ENCODE results near the gene ARPC5L. TPM values are rescaled to one million over a fixed set of nuclear protein-coding genes. Genes with fewer than 3 reads are reported as not detected.

The ARPC5L gene
- polyA plus RNA-seq, 1 experiment, result 62.0 TPM

DNA sequence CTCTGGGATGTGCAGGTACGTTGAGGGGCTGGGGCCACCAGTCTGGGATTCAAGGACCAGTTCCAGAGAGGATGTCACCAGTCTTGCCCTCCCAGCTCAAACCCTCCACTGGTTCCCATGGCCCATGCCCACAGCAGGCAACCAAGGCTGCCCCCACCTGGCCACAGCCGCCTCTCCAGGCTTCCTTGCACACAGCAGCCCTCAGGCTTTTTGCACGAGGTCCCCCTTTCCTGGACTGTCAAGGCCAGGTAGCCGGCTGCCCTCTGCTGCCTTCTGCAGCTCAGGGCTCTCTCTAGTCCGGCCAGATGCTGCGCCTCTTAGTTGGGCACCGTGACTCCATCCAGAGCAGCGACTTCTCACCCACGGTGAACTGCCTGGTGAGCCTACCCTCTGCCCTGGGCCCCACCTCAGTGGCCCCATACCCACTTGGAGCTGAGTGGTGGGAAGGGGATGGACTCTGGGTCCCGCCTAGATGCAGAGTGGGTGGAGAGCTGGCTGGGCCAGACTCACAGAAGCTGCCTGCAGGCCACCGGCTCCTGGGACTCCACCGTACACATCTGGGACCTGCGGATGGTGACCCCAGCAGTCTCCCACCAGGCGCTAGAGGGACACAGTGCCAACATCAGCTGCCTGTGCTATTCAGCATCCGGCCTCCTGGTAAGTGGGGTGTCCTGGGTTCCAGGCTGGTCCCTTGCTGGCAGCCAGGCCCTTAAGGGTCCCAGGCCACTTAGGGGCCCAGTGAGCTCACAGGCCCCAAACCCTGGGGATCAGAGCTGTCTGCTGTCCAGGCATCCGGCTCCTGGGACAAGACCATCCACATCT lies 5.8 kb upstream of the ARPC5L start:
- TF ChIP-seq, protein P1, sequence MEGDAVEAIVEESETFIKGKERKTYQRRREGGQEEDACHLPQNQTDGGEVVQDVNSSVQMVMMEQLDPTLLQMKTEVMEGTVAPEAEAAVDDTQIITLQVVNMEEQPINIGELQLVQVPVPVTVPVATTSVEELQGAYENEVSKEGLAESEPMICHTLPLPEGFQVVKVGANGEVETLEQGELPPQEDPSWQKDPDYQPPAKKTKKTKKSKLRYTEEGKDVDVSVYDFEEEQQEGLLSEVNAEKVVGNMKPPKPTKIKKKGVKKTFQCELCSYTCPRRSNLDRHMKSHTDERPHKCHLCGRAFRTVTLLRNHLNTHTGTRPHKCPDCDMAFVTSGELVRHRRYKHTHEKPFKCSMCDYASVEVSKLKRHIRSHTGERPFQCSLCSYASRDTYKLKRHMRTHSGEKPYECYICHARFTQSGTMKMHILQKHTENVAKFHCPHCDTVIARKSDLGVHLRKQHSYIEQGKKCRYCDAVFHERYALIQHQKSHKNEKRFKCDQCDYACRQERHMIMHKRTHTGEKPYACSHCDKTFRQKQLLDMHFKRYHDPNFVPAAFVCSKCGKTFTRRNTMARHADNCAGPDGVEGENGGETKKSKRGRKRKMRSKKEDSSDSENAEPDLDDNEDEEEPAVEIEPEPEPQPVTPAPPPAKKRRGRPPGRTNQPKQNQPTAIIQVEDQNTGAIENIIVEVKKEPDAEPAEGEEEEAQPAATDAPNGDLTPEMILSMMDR (IDR thresholded peaks at IDR 0.05; ENCODE audit: low read depth, low read length), result peak; percentile 52
- Histone ChIP-seq H3K27me3 (ENCODE audit: control insufficient read depth, insufficient read depth, low read length) (peaks cover 3% of the 10 kb centered on the region), H3K27ac (ENCODE audit: low read depth, low read length) (peak overlapping the region; percentile 2), H3K4me3 (ENCODE audit: low read depth, low read length) (no peak overlapping the region), H3K9me3 (ENCODE audit: control insufficient read depth, insufficient read depth, low read length) (no peaks in the 10 kb centered on the region; the same call in 1 of the 2 replicates)
- POLR2A ChIA-PET, result interaction anchor here (0.7 to 2.3 kb wide), 6 partner anchors 18 to 270 kb away, joined by 3 to 9 read pairs (median 6); partner anchors contain the start of gene OLFML2A
- CTCF ChIA-PET, result interaction anchor here (0.6 to 13.2 kb wide), 2 partner anchors 82 to 219 kb away, joined by 3 to 674 read pairs; partner anchors contain the start of genes NR6A1 and OLFML2A
- no peak for DNase-seq (ENCODE audit: low read depth, low spot score)

DNA sequence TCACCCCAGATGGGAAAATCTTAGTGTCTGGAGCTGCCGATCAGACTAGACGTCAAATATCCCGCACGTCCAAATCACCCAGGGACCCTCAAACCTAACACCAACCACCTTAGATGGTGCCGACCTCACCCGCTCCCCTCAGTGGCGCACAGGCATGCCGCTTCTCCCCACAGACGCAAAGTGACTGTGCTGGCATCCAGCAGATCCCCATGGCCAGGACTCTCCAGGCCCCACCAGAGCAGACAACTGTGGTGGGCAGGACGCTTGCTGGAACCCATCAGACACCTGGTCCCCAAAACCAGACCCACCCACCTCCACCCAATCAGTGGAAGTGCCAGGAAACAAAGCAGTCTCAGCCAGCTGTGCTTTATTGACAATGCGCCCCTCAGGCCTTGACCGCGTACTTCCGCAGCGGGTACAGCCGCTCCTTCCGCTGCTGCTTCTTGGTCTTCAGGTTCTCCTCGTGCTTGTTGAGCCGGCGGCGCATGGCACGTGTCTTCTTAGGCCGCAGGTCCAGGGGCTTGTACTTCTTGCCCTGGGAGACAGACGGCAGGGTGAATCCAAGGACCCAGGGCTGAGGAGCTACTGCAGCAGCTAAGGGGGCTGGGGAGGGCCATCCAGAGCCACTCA lies 4.3 kb upstream of the ARPC5L start:
- DNase-seq (ENCODE audit: low read depth, low spot score), result no peak
- Histone ChIP-seq H3K27me3 (ENCODE audit: control insufficient read depth, insufficient read depth, low read length) (no peaks in the 10 kb centered on the region), H3K4me3 (ENCODE audit: low read depth, low read length) (no peak overlapping the region), H3K27ac (ENCODE audit: low read depth, low read length) (no peak overlapping the region), H3K9me3 (ENCODE audit: control insufficient read depth, insufficient read depth, low read length) (peaks cover 3% of the 10 kb centered on the region; the same call in 1 of the 2 replicates)
- ChIA-PET CTCF (interaction anchor here (7.1 kb wide), 1 partner anchor 84 kb away, joined by 68 read pairs; the partner anchor contains the start of gene NR6A1), POLR2A (interaction anchor here (1.4 kb wide), 1 partner anchor 81 kb away, joined by 3 read pairs; the partner anchor contains the start of gene OLFML2A)
- TF ChIP-seq, protein P1 (IDR thresholded peaks at IDR 0.05; ENCODE audit: low read depth, low read length), result no peak

DNA sequence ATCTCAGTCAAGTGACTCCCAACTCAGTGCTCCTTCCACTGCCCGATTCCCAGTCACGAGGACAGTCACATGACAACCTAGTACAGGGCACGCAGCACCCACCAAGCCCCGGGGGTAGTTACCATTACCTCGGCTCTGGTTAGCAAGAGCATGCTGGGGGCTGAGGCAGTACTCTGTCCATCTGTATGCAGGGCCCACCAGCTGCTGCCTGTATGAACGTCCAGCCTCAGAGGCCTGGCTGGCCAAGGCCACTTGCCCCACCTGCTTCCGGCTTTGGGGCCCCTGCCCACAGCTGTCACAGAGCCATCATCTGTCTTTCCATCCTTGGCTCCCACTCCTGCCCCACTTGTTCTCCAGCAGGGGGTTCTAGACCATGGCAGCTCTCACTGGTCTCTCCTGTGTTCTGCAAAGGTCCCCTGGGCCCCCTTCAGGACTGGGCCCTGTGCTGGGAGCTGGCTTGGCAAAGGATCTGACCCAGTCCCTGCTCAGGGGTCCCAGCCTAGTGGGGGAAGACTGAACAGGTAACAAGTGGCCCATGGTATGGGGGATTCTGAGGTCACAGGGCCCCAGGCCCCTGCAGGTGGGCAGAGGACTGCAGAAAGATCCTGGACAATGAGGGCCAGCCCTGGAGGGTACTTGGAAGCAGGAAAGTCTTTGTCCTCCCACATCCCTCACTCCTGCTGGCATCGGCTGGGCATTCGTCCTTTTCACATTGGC lies 3.4 kb upstream of the ARPC5L start:
- H3K27ac ChIP-seq (ENCODE audit: low read depth, low read length), result peak overlapping the region; percentile 21
- no peaks in the 10 kb centered on the region for H3K27me3 ChIP-seq (ENCODE audit: control insufficient read depth, insufficient read depth, low read length)
- ChIA-PET CTCF (interaction anchor here (7.1 kb wide), 1 partner anchor 85 kb away, joined by 68 read pairs; the partner anchor contains the start of gene NR6A1), POLR2A (interaction anchor here (0.9 to 1.4 kb wide), 3 partner anchors 79 to 88 kb away, joined by 3 to 4 read pairs (median 4); partner anchors contain the start of genes NR6A1 and OLFML2A)
- TF ChIP-seq, protein P1 (IDR thresholded peaks at IDR 0.05; ENCODE audit: low read depth, low read length), result no peak
- peaks cover 3% of the 10 kb centered on the region; the same call in 1 of the 2 replicates for H3K9me3 ChIP-seq (ENCODE audit: control insufficient read depth, insufficient read depth, low read length)
- no peak overlapping the region for H3K4me3 ChIP-seq (ENCODE audit: low read depth, low read length)
- no peak for DNase-seq (ENCODE audit: low read depth, low spot score)

DNA sequence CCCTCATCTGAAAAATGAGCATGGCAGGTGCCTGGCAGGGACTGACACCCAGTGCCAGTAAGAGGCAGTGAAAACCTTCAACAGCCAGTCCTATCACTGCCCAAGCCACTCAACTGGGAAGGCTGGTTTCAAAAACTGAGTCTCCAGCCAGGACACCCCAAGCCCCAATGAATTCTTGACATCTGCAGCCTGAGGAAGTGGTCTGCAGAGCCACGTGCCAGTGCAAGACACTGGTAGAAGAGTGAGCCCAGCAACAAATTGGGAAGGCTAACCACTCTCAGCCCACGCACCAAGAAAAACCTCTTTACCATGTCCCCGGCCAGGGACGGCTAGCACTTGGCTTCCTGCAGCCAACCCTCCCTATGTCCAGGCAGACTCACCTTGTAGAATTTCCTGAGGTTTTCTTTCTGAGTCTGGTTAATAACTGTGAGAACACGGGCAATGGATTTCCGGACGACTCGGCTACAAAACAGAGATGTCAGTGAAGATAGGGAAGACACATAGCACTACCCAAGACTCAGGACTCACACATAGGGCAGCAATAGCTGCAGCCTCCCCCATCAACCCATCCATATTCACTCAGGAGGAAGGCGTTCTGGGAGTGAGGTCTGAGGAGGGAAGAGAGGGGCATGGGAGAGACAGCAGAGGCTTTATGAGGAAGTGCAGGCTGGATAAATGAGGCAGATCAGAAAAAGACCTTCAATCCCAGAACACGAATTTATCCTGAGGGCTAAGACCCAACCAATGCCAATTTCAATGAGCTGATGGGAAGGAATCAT lies 1.9 kb upstream of the ARPC5L start:
- DNase-seq (ENCODE audit: low read depth, low spot score), result no peak
- Histone ChIP-seq H3K27me3 (ENCODE audit: control insufficient read depth, insufficient read depth, low read length) (no peaks in the 10 kb centered on the region), H3K27ac (ENCODE audit: low read depth, low read length) (no peak overlapping the region), H3K9me3 (ENCODE audit: control insufficient read depth, insufficient read depth, low read length) (peaks cover 3% of the 10 kb centered on the region; the same call in 1 of the 2 replicates), H3K4me3 (ENCODE audit: low read depth, low read length) (peak overlapping the region; percentile 95)
- TF ChIP-seq, protein P1 (IDR thresholded peaks at IDR 0.05; ENCODE audit: low read depth, low read length), result no peak
- POLR2A ChIA-PET, result interaction anchor here (1.3 kb wide), 1 partner anchor 18 kb away, joined by 3 read pairs; no protein-coding TSS in a partner anchor
- CTCF ChIA-PET, result interaction anchor here (3.4 to 7.1 kb wide), 2 partner anchors 8 to 86 kb away, joined by 25 to 68 read pairs; partner anchors contain the start of genes NR6A1 and WDR38

Data from AG04450 (cell line).